ENCODE measurements around the gene POTEG.
"Not testable (repeated sequence)": the region's sequence is repeated elsewhere in the genome, so short reads cannot be mapped to it uniquely, and the experiment has no call there.

GRCh38 chr14:19445761-19446160 lies 11.6 kb upstream of the POTEG start:
- not testable (repeated sequence) for TF ChIP-seq CTCF (IDR thresholded peaks at IDR 0.05); POLR2A (IDR thresholded peaks at IDR 0.05; ENCODE audit: low read length); ESRRA (IDR thresholded peaks at IDR 0.05; ENCODE audit: borderline replicate concordance, low read length); TP53 (CRISPR knock-in tag; IDR thresholded peaks at IDR 0.05); GATA3 (IDR thresholded peaks at IDR 0.05; ENCODE audit: borderline replicate concordance); MYC (IDR thresholded peaks at IDR 0.05; ENCODE audit: borderline replicate concordance, low read length)
